ENCODE measurements around the gene RUFY3. TPM values are rescaled to one million over a fixed set of nuclear protein-coding genes. Genes with fewer than 3 reads are reported as not detected.
"Not testable (repeated sequence)": the region's sequence is repeated elsewhere in the genome, so short reads cannot be mapped to it uniquely, and the experiment has no call there.

The RUFY3 gene
- total RNA-seq, 1 experiment from 2014 or later: 36.4 TPM

DNA sequence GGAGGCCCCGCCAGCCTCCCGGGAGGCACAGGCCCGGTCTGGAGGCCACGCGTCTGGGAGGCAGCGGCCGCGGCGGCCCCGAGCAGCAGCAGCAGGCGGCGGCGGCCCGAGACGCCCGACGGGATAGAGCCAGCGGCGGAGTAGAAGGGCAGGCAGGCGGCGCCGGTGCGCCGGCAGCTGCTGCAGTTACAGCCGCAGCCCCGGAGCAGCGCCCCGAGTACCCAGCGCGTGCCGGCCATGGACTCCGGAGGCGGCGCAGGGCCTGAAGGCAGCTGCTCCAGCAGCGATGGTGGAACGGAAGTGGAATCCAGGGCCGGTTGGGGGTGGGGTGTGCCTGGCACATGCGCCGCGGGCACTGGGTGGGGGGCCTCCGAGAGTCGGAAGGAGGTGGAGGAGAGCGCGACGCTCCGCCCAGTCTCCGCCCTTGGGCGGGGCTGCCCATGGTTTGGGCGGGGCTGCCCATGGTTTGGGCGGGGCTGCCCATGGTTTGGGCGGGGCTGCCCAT, 117.9 kb downstream of the RUFY3 start, which contains the start of gene GRSF1:
GRSF1 (minus strand) TSS at position 302 of the 505 bp plus-strand sequence; CDS start at position 239, 63 bp downstream.
- DNase-seq (ENCODE audit: low read depth): peak; percentile 92

DNA sequence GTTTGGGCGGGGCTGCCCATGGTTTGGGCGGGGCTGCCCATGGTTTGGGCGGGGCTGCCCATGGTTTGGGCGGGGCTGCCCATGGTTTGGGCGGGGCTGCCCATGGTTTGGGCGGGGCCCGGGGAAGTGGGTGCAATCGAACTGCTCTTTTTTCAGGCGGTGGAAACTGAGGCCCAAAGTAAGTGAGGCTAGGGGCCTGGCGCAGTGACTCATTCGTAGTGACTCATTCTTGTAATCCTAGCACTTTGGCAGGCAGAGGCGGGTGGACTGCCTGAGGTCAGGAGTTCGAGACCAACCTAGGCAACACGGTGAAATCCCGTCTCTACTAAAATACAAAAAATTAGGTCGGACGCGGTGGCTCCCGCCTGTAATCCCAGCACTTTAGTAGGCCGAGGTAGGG, 118.4 kb downstream of the RUFY3 start:
- DNase-seq (ENCODE audit: low read depth): peak; percentile 10

DNA sequence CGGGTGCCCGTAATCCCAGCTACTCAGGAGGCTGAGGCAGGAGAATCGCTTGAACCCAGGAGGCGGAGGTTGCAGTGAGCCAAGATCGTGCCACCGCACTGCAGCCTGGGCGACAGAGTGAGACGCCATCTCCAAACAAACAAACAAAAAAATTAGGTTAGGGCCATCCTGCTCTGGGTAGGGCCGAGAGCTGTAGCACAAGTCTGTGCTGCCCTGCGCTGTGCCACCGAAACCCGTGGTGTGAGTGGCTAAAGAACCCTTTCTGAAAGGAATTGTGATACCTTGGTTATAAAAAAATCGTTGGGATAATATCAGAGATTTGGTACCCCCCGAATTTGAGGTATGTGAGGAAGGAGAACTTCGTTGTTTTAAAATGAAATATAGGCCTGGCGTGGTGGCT, 118.9 kb downstream of the RUFY3 start:
- DNase-seq (ENCODE audit: low read depth): not testable (repeated sequence)

DNA sequence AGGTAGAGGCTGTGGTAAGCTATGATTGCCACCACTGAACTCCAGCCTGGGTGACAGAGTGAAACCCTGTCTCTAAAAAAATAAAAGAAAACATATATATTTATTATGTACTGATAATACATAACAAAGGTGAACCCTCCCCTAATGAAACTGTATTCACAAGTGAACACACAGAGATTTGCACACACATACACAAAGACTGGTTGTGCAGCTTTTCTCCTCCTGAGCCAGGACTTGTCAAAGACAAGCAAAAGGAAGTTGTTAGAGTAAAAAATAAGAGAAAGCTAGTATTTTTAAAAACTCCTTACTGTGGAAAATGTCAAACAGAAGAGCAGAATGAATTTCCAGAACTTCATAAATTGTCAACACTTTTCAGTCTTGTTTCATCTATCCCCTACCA, 119.4 kb downstream of the RUFY3 start:
- no peak for DNase-seq (ENCODE audit: low read depth)

DNA sequence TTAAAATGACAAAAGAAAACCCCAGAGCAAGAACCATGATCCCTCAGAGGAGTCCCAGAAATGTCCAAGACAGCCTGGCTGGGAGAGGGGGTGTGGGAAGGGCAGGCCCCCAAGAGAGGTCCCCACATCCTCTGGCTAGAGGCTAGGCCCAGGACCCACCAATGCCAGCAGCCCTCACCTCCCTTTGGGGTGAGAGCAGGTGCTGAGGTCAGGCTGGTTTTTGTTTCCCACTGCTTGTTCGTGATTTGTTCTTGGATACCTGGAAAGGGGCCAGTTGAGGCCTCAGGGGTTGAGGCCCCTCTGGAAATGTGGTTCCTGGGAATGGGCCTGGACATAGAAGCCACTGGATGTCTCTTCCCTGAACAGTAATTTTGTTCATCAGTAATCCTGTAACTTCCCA, 120.2 kb downstream of the RUFY3 start:
- peak; percentile 1 for DNase-seq (ENCODE audit: low read depth)

GRCh38 chr4:70842761-70843435, 121.1 kb downstream of the RUFY3 start:
- no peak for DNase-seq (ENCODE audit: low read depth)

GRCh38 chr4:70844180-70844579, 122.4 kb downstream of the RUFY3 start:
- DNase-seq (ENCODE audit: low read depth): no peak

DNA sequence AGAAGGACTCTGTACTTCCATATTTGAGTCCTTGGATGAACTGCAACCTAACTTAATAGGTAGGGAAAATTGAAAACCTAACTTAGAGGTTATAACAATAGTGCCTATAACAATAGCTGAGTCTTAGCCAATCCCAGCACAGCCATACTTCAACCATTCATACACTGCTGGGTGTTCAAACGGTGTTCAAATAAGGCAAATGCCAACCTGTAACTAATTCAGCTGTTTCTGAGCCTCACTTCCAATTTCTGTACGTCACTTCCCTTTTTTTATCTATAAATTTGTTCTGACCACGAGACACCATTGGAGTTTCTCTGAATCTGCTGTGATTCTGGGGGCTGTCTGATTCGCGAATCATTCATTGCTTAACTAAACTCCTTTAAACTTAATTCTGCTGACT, 127.5 kb downstream of the RUFY3 start:
- no peak for DNase-seq (ENCODE audit: low read depth)

DNA sequence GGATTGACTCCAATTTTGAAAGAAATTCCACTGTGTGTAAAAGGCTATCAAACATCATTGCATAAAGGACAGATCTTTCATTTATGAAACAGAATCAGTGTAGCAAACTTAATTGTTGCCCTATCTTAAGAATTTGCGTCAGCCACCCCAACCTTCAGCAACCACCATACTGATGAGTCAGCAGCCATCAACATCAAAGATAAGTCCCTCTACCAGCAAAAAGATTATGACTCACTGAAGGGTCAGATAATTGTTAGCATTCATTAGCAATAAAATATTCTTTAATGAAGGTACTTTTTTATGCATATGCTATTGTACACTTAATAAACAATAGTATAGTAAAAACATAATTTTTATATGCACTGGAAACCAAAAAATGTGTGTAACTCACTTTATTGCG, 133.7 kb downstream of the RUFY3 start:
- no peak for DNase-seq (ENCODE audit: low read depth)

Other genes starting within 250 kb of the RUFY3 start
- gene MUC7, start 249.8 kb upstream of the RUFY3 start, total RNA-seq (2014; rRNA removed): not detected in 2 replicates
- 0.46 TPM in 1 of 2 replicates, not detected in the other for gene AMTN, start 203.4 kb upstream of the RUFY3 start, total RNA-seq (2014; rRNA removed)
- gene AMBN, start 129.7 kb upstream of the RUFY3 start, total RNA-seq (2014; rRNA removed): not detected in 2 replicates
- gene ENAM, start 93.2 kb upstream of the RUFY3 start, total RNA-seq (2014; rRNA removed): 0.06 TPM in 2 replicates
- not detected in 2 replicates for gene JCHAIN, start 55.5 kb upstream of the RUFY3 start, total RNA-seq (2014; rRNA removed)
- 17.7 and 33.0 TPM in 2 replicates for gene UTP3, start 33.4 kb upstream of the RUFY3 start, total RNA-seq (2014; rRNA removed)
- 111 and 113 TPM in 2 replicates for gene GRSF1, start 117.9 kb downstream of the RUFY3 start, total RNA-seq (2014; rRNA removed)
- 8.7 and 11.8 TPM in 2 replicates for gene MOB1B, start 180.4 kb downstream of the RUFY3 start, total RNA-seq (2014; rRNA removed)